Activated CD4-positive, alpha-beta T cell treated with anti-CD3 and anti-CD28 coated beads, Interleukin-2, amount 50 U/mL, for 4 hours (primary cell): ENCODE data around the gene BACH2.
"Not testable (repeated sequence)": the region's sequence is repeated elsewhere in the genome, so short reads cannot be mapped to it uniquely, and the experiment has no call there.

Source experiments
- DNase-seq, 2 experiments: peaks; one replicate each; pipeline ENCODE4 v3.0.0-alpha.2; 2020

Gene BACH2

GRCh38 chr6:90296341-90297114 is at the start of gene BACH2:
TSS of gene BACH2 (minus strand) at chr6:90296843. CDS start at chr6:90008844, 287,999 bp downstream.
- peak; percentile 96 to 97 for DNase-seq

GRCh38 chr6:90343576-90343975 is 46.9 kb upstream of the BACH2 start:
- no peak for DNase-seq

- DNase-seq = no peak
Measured at GRCh38 chr6:90338409-90338808, 41.8 kb upstream of the BACH2 start.

- DNase-seq = no peak
Measured at GRCh38 chr6:90336388-90336947, 39.8 kb upstream of the BACH2 start.

- no peak for DNase-seq
Measured at GRCh38 chr6:90333928-90334327, 37.3 kb upstream of the BACH2 start.

DNA sequence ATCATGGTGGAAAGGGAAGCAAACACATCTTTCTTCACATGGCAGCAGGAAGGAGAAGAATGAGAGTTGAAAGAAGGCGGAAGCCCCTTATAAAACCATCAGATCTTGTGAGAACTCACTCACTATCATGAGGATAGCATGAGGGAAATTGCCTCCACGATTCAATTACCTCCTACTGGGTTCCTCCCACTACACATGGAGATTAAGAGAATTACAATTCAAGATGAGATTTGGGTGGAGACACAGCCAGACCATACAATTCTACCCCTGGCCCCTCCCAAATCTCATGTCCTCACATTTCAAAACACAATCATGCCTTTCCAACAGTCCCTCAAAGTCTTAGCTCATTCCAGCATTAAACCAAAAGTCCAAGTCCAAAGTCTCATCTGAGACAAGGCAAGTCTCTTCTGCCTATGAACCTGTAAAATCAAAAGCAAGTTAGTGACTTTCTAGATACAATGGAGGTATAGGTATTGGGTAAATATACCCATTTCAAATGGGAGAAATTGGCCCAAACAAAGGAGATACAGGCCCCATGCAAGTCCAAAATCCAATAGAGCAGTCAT is 36.4 kb upstream of the BACH2 start:
- not testable (repeated sequence) for DNase-seq

DNA sequence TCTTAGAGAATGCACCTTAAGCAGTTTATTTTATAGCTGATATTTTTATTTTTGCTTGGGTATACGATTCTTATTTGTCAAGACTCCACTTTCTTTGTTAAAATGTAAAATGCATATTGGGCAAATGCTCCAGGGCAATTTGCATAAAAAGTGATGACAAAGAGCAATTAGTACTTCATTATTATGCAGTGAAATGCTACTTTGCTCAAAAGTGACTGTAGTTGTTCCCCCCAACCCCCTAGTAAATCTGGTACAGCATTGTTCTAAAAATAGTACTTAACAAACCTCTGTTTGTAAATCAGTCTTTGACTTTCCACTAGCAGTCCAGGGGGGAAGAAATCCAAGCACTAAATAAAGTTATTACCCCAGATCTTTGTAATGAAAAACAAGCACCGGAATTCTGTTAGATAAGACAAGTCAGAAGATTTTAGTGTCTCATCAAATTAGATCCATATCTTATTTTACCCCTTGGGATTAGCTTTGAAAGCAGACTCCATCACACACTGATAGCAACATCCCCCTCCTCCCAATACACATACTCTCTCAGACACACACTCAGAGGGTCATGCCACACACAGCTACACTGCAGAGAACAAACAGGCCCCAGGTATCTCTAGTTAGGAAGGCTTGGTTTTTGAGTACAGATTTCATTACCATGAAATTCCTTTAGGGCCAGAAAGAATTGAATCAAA is 32.9 kb upstream of the BACH2 start:
- DNase-seq = no peak

GRCh38 chr6:90328004-90328403 is 31.4 kb upstream of the BACH2 start:
- no peak for DNase-seq

DNA sequence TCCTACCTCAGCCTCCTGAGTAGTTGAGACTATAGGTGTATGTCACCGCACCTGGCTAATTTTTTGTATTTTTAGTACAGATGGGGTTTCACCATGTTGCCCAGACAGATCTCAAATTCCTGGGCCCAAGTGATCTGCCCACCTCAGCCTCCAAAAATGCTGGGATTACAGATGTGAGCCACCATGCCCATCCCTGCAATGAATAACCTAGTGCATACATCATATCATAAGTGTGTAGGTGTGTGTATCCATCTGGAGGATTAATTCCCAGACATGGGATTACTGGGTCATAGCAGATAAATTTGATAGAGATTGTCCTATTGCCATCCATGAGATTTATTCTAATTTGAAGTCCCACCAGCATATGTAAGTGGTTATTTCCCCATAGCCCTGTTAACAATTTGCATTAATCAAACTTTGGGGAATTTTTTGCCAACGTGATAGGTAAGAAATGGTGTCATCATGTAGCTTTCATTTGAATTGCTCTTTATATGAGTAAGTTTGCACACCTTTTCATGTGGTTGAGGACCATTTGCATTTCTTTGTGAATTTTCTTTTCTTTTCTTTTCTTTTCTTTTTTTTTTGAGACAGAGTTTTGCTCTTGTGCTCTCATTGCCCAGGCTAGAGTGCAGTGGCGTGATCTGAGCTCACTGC is 29.9 kb upstream of the BACH2 start:
- no peak for DNase-seq

DNA sequence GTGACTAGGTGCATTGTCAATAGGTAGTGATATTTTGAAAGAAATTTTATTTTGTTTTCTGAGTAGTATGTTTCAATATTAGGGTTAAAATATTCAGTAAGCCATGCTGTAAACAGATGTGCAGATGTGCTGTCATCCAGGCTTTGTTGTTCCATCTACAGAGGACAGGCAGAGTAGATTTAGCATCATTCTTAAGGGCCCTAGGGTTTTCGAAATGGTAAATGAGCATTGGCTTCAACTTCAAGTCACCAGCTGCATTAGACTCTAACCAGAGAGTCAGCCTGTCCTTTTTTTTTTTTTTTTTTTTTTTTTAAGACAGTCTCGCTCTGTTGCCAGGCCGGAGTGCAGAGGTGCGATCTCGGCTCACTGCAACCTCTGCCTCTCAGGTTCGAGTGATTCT is 27.1 kb upstream of the BACH2 start:
- no peak for DNase-seq

- DNase-seq = no peak
Measured at GRCh38 chr6:90322976-90323474, 26.4 kb upstream of the BACH2 start.

GRCh38 chr6:90319979-90320685 is 23.5 kb upstream of the BACH2 start:
- no peak for DNase-seq

GRCh38 chr6:90319044-90319443 is 22.4 kb upstream of the BACH2 start:
- DNase-seq = no peak

DNA sequence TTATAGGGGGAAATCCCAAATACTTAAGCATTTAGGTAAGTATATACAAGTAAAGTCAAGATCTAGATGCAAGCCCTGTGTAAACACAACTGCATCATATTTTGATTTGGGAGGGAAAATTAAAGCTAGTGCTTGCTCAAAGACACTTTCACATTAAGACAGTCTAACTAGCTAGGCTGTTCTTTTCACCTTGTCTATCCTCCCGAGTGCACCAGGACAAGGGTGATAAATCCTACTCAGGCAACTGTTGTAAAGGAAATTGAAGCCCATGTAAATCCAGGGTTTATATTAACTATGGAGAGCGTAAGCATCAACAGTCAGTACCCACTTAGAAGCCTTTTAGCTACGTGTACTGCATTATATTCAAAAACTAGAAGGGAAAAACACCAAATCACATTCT is 19.3 kb upstream of the BACH2 start:
- no peak for DNase-seq

GRCh38 chr6:90315354-90315950 is 18.8 kb upstream of the BACH2 start:
- no peak for DNase-seq

- DNase-seq = no peak
Measured at GRCh38 chr6:90314514-90314913, 17.9 kb upstream of the BACH2 start.

DNA sequence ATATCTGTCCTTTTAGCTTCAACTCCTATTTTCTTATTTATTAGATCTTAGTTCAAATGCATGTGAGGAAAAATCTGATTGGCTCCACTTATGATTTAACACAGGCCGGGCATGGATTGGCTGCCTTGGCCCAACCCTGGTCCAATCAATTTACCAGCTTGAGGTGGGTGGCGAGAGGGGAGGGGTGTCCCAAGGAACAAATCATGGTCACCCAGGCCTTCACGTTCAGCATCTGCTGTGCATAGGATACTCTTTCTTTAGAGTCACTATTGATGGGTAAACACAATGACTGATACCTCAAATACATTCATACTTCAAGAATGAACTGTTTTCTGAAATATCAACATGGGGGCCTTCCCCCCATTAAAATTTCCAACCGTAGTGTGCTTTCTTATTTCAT is 14.9 kb upstream of the BACH2 start:
- no peak for DNase-seq

DNA sequence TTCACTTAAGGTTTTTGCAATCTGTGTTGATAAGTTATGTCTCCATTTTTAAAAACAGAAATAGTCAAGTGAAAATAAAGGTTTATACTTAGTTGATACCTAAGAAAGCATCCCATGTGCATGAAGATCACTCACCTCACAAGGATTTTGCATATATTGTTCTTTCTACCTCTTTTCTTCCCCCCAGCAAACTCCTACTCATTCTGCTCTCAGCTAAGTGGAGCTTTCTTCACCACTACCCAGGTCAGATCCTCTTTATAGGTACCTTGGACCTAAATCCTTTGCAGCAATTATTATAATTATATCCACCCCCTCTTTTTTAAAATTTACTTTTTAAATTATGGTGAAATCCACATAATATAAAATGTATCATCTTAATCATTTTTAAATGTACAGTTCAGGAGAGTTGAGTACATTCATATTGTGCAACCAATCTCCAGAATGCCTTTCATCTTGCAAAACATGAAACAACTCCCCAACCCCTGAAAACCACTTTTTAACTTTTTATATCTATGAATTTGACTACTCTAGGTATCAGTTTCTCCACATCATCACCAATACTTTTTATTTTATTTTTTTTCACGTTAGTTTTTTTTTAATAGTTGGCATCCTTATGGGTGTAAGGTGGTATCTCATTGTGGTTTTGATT is 9.3 kb upstream of the BACH2 start:
- no peak for DNase-seq

- DNase-seq = no peak
Measured at GRCh38 chr6:90304308-90304707, 7.7 kb upstream of the BACH2 start.

DNA sequence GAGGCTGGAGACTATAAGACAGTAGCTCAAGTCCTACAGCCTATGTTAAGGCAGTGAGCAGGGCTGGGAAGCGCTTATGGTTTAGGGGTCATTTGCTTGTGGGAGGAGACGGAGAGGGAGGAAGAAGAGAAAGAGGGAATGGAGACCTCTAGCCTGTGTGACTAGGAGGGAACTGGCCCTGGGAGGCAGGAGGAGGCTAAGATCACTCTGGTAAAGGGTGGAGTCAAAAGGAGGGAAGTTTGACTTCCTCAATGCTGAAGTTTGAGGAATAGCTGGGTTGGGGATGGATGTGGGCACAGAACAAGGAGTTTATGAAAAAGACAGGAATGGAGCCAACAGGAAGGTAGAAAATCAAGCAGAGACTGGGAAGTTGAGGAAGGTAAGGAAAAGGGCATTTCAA is 6.4 kb upstream of the BACH2 start:
- DNase-seq = no peak

- DNase-seq = no peak
Measured at GRCh38 chr6:90302320-90302719, 5.7 kb upstream of the BACH2 start.
